ENCODE data around the gene STXBP6.
"Not testable (repeated sequence)": the region's sequence is repeated elsewhere in the genome, so short reads cannot be mapped to it uniquely, and the experiment has no call there.

Gene STXBP6

GRCh38 chr14:24943024-24943423 is 106.9 kb downstream of the STXBP6 start:
- TF ChIP-seq, protein P1, sequence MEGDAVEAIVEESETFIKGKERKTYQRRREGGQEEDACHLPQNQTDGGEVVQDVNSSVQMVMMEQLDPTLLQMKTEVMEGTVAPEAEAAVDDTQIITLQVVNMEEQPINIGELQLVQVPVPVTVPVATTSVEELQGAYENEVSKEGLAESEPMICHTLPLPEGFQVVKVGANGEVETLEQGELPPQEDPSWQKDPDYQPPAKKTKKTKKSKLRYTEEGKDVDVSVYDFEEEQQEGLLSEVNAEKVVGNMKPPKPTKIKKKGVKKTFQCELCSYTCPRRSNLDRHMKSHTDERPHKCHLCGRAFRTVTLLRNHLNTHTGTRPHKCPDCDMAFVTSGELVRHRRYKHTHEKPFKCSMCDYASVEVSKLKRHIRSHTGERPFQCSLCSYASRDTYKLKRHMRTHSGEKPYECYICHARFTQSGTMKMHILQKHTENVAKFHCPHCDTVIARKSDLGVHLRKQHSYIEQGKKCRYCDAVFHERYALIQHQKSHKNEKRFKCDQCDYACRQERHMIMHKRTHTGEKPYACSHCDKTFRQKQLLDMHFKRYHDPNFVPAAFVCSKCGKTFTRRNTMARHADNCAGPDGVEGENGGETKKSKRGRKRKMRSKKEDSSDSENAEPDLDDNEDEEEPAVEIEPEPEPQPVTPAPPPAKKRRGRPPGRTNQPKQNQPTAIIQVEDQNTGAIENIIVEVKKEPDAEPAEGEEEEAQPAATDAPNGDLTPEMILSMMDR (IDR thresholded peaks at IDR 0.05) = no peak
- Histone ChIP-seq H3K27me3 (no peaks in the 10 kb centered on the region), H3K9me3 (no peaks in the 10 kb centered on the region), H3K36me3 (no peaks in the 10 kb centered on the region), H3K4me3 (ENCODE audit: low read depth in 1 of 2, low read length in 1 of 2) (no peak overlapping the region), H3K4me1 (ENCODE audit: control insufficient read depth in 1 of 2, insufficient read depth in 1 of 2, low read depth in 1 of 2, low read length in 1 of 2) (no peaks in the 10 kb centered on the region), H3K27ac (no peak overlapping the region)

DNA sequence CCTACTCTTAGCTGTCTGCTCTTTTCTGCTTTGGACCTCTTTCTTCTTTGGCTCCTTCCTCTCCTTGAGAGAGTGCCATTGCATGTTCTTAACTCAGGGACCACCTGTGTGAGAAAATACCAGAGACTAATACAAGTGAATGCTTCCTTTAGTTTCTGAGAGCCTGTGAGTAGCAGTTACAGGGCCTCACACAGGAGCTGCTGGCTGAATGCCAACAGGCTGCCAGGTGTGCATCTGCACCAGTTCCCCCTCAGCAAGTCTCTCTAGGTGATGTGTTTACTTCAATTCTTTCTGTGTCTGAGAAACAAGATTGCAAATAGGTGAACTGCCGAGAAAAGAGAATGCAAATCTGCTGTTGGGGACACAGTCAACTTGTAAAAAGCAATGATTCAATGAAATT is 108.2 kb downstream of the STXBP6 start:
- Histone ChIP-seq H3K36me3 (no peaks in the 10 kb centered on the region), H3K27me3 (no peaks in the 10 kb centered on the region), H3K4me1 (ENCODE audit: control insufficient read depth in 1 of 2, insufficient read depth in 1 of 2, low read depth in 1 of 2, low read length in 1 of 2) (no peaks in the 10 kb centered on the region), H3K27ac (no peak overlapping the region), H3K4me3 (ENCODE audit: low read depth in 1 of 2, low read length in 1 of 2) (no peak overlapping the region), H3K9me3 (no peaks in the 10 kb centered on the region)
- TF ChIP-seq, protein P1 (IDR thresholded peaks at IDR 0.05) = no peak

GRCh38 chr14:24940213-24940783 is 109.6 kb downstream of the STXBP6 start:
- Histone ChIP-seq H3K4me1 (ENCODE audit: control insufficient read depth in 1 of 2, insufficient read depth in 1 of 2, low read depth in 1 of 2, low read length in 1 of 2) (no peaks in the 10 kb centered on the region), H3K36me3 (no peaks in the 10 kb centered on the region), H3K9me3 (no peaks in the 10 kb centered on the region), H3K27ac (no peak overlapping the region), H3K4me3 (ENCODE audit: low read depth in 1 of 2, low read length in 1 of 2) (no peak overlapping the region), H3K27me3 (no peaks in the 10 kb centered on the region)
- TF ChIP-seq, protein P1 (IDR thresholded peaks at IDR 0.05) = no peak

GRCh38 chr14:24938593-24938992 is 111.4 kb downstream of the STXBP6 start:
- TF ChIP-seq, protein P1 (IDR thresholded peaks at IDR 0.05) = no peak
- H3K27ac ChIP-seq = no peak overlapping the region
- no peaks in the 10 kb centered on the region for H3K4me1 ChIP-seq (ENCODE audit: control insufficient read depth in 1 of 2, insufficient read depth in 1 of 2, low read depth in 1 of 2, low read length in 1 of 2)
- H3K36me3 ChIP-seq = no peaks in the 10 kb centered on the region
- H3K9me3 ChIP-seq = no peaks in the 10 kb centered on the region
- no peaks in the 10 kb centered on the region for H3K27me3 ChIP-seq
- H3K4me3 ChIP-seq (ENCODE audit: low read depth in 1 of 2, low read length in 1 of 2) = no peak overlapping the region

DNA sequence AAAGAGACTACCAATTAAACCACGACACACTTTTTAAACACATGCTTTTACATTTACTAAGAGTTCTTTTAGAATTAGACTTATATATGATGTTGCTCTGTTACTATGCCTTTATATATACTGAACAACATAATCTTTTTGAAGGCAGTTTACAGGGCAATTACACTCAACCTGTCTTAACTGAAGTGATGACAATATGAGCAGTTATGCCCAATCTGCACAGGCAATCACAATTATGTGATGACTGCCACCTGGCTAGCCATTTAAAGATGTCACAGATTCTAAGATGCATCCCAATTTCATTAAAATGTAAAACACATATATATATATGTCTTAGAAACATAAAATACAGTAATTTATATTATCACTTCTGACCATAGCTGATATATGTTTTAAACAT is 112.6 kb downstream of the STXBP6 start:
- Histone ChIP-seq H3K4me3 (ENCODE audit: low read depth in 1 of 2, low read length in 1 of 2) (no peak overlapping the region), H3K4me1 (ENCODE audit: control insufficient read depth in 1 of 2, insufficient read depth in 1 of 2, low read depth in 1 of 2, low read length in 1 of 2) (no peaks in the 10 kb centered on the region), H3K9me3 (no peaks in the 10 kb centered on the region), H3K27me3 (no peaks in the 10 kb centered on the region), H3K36me3 (no peaks in the 10 kb centered on the region), H3K27ac (no peak overlapping the region)
- TF ChIP-seq, protein P1 (IDR thresholded peaks at IDR 0.05) = no peak

- not testable (repeated sequence) for H3K9me3 ChIP-seq; H3K27ac ChIP-seq; H3K4me1 ChIP-seq (ENCODE audit: control insufficient read depth in 1 of 2, insufficient read depth in 1 of 2, low read depth in 1 of 2, low read length in 1 of 2); H3K36me3 ChIP-seq; H3K27me3 ChIP-seq; H3K4me3 ChIP-seq (ENCODE audit: low read depth in 1 of 2, low read length in 1 of 2)
Observed at GRCh38 chr14:24936773-24937172, 113.2 kb downstream of the STXBP6 start.

Measured in neutrophil (primary cell).